GM18505 (cell line): ENCODE measurements around the gene CCP110.

Source experiments
- ATAC-seq: cut with Tn5 transposase; IDR thresholded peaks from one replicate; pipeline ENCODE4 v1.9.1; 2021; ENCODE audit not compliant: unreplicated experiment
- POLR2A ChIP-seq: IDR thresholded peaks from 4 replicates; pipeline ENCODE4 v1.6.1; 2011; ENCODE audit warnings: borderline replicate concordance; ENCODE audit not compliant: insufficient read depth, insufficient read length; ENCODE audit errors: extremely low read depth

CCP110 gene

DNA sequence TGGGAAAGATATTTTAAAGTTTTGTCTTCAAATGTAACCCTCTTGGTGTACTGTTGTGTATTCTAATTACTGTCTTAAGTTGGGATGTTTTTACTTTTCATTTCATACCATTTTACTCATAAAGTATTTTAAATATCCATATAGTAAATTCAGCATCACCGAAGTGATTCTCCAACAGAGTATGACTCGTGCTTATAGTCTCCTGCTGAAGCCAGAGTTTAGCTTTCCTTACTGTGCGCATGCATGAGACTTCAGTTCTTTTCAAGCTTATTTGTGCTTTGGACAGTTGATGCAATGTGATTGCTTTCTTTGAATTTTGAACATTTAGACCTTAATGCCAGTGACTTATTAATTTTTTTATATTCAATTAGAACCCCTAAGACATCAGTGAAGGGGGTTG lies 24.4 kb downstream of the CCP110 start:
- no peak for ATAC-seq
- TF ChIP-seq POLR2A: no peak

DNA sequence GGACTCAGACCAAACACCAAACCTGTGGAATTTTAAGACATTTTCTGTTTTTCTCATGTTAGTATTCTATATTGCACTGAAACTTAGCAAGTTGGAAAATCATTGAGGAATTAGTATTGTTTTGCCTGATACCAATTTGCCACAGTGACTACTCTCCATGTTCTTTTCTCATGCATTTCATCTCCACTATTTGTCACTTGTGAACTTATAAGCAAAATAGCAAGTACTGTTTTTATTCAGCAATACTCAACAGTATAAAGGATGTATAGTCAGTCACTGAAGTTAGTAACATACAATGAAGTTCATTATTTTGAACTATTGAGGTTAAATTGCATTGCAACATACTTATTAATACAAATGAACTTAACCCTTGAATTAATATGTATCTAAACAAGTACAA lies 25.9 kb downstream of the CCP110 start:
- no peak for TF ChIP-seq POLR2A
- no peak for ATAC-seq

DNA sequence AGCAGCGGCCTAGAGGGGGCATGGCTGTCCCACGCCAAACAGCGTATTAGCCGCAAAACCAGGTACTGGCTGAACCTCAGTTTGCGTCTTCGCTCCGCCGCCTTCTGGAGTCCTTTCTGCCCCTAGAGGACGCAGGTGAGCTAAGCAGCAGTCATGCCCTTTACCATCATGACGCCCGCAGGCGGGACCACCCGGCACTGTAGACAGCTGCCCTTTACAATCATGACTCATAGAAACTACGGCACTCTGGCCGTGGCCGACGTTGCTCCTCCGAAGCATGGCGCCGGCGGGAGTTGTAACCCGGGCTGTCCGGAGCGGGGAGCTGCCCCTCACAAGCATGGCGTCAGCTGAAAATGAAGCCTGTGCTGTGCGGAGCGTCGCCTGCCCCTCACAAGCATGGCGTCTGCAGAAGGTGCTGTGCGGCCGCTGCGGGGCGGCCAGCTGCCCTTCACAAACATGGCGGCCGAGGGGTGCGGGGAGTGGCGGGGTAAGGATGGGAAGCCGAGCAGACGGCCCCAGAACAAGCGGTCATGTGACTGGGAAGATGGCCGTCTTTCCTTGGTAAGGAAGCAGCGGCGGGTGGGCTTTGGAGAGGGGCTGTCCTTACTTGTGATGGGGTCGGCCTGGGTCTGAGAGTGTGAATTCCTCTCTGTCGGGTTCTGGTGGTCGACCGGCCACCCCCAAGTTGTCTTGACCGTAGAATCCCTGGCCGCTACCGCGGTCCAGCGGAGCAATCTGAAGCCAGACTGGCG lies 31.6 kb downstream of the CCP110 start, which contains the start of gene VPS35L:
Gene VPS35L (plus strand): TSS at position 518 of the 752 bp plus-strand sequence. CDS start 27 bp downstream, at position 545.
- TF ChIP-seq POLR2A: peak; percentile 80
- ATAC-seq: peak; percentile 93

DNA sequence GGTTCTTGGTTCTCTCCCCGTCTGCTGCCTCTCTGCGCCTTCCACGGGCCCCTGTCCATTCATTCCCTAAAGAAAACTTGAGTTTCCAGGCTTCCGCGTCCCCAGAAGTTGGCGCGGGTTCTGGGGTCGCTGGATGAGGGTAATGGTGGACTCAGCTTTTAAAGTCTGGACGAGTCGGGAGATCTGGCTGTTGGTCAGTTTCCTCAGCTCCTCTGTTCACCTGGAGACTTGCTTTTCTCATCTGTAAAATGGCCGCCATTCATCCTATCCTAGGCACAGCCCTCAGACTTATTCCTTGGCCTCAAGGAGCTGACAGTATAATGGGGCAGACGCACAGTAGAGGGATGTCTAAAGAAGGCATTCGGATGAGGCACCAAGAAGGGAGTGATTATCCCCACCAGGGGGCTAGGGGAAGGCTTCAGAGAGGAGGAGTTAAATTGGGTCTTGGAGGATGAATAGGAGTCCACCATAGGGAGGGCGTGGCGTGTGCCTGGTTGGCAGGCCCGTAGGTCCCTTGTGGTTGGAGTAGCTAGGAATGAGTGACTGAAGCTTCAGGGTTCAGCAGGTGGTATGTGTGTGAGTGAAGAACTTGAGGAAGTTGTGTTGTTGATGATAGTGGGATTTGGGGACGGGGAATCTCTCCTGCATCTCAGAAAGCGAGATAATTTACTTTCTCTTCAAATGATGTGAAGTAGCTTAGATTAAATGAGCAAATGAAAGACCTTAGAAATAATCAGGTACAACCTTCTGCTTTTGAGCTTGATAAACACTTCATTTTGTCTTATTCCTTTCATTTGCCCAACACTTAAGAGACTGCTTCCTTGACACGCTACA lies 32.4 kb downstream of the CCP110 start:
- TF ChIP-seq POLR2A: no peak
- ATAC-seq: no peak

DNA sequence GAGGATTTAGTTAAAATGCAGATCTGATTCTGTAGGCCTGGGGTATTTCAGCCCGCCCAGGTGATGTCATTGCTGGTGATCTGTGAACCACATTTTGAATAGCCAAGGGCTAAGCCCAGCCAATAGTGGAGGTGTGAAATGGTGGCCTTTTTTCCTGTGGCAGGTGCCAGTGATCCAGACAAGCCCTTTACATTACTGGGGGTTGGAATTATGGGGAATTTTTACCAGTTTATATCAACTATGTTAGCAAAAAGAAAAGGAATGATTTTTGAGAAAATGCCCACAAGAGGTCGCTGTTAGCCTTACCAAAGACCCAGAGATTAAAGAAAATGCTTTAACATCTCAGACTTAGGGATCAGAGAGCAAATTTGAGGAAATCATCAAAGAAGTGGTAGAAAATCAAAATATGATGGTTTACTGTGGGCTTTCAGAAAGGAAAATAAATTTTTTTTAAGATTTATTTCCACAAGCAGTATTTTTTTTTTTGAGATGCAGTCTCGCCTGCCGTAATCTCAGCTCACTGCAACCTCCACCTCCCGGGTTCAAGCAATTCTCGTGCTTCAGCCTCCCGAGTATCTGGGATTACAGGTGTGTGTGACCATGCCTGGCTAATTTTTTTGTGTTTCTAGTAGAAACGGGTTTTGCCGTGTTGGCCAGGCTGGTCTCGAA lies 35.6 kb downstream of the CCP110 start:
- TF ChIP-seq POLR2A: no peak
- no peak for ATAC-seq

DNA sequence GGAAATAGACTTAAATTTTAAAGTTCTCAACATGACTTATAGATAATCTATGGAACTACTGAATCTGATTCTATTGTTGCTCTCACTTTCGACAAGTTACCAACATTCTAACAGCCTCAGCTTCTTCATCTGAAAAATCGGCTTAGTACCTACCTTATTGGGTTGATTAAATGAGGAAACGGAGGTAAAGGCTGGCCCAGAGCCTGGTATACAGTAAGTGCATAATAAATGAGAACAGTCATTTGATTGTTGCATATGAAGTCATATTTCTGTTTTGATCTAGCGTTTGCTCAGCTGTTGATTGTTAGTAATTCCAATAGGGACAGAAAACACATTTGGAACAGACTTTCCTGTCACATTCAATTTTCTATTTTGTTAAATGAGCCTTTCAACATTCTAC lies 36.3 kb downstream of the CCP110 start:
- no peak for ATAC-seq
- TF ChIP-seq POLR2A: no peak

DNA sequence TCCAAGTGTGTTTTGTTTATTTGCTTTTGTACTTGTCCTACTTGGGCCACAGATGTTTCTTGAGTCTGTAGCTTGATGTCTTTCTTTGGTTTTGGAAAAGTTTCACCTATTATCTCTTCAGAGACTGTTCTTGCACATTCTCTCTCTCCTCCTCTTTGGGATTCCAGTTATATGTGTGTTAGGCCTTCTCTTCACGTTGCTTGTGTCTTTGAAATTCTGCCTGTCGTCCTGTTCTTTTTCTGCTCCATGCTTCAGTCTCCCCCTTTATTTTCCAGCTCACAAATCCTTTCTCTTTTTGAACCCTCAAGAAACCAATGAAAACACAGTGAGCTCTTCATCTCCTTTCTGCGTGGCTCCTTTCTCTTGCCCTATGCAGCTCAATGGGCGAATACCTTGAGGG lies 39.6 kb downstream of the CCP110 start:
- ATAC-seq: no peak
- TF ChIP-seq POLR2A: no peak

DNA sequence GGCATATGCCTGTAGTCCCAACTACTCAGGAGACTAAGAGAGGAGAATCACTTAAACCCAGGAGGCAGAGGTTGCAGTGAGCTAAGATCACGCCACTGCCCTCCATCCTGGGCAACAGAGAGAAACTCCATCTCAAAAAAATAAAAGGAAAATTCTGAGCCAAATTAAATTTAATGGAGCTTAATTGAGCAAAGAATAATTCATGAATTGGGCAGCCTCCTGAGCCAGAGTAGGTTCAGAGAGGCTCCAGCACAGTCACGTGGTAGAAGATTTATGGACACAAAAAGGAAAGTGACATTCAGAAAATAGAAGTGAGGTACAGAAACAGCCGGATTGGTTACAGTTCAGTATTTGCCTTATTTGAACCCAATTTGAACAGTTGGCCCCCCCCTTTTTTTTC lies 42.6 kb downstream of the CCP110 start:
- ATAC-seq: no peak
- TF ChIP-seq POLR2A: no peak

DNA sequence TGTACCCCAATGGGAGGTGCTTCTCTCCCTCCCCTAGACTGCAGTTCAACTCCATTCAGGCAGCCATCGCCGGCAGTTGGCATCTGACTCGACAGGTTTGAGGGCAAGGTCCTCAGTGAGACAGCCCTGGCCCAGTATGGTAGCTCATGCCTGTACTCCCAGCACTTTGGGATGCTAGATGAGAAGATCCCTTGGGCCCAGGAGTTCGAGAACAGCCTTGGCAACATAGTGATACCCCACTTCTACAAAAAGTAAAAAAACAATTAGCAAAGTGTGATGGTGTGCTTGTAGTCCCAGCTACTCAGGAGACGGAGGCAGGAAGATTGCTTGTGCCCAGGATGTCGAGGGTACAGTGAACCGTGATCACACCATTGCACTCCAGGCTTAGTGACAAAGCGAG lies 43.8 kb downstream of the CCP110 start:
- no peak for TF ChIP-seq POLR2A
- no peak for ATAC-seq

DNA sequence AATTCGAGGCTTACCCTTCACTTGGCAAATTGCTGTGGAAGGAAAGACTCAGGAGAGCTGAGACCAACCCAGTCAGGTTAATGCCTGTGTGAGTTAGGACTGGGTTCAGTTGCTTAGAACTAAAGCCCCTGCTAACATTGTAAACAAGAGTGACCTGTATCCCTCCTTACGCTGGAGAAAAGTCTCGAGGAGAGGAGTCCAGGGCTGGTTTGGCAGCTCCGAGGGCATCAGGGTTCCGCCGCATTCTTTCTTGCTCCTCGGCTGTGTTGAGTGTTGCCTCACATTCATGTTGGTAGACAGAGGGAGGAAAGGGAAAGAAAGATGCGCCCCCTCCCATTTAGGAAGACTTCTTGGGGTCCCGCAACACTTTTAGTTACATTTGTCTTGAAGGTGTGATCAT lies 50.3 kb downstream of the CCP110 start:
- no peak for ATAC-seq
- no peak for TF ChIP-seq POLR2A

DNA sequence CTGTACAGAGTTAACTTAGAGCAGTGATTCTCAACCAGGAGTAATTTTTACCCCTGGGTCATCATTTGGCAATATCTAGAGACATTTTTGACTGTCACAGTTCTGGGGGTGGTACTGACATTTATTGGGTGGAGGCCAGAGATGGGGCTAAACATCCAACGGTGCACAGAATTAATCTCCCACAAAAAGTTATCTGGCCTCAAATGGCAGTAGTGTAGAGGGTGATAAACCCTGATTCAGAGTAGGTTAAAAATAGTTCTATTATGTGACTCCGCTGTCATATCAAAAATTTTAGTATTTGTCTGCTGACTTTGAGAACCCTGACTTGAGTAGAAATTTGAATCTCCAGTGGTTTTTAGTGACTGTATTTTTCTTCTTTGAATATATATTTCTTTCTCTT lies 50.9 kb downstream of the CCP110 start:
- no peak for TF ChIP-seq POLR2A

DNA sequence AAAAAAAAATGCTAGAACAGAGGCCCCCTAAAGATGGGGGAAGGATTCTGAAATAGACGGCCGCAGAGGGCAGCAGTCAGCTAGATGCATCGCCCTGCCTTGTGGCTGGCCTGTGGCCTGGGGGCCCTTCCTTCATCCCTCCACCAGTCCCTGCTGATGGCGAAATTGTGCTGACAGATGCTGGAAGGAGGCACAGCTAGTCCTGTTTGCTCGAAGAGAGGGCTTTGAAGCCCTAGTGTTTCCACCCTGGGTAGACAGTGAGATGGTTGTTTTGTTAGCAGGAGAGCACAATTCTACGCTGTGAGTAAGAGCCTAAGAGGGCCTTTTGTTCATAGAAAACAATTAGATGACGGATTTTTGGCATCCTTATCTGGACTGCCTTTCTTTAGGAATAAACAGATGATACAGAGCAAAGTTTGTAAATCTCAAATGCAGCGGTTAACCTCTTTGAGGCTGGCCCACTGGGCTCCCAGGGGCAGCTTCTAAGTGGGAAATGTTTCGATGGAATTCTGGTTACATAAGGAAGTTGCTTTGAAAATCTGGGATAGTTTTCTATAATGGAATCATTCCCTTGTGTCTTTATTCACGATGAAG lies 54.7 kb downstream of the CCP110 start:
- no peak for ATAC-seq
- TF ChIP-seq POLR2A: no peak

More for the DNA sequence above, 50.9 kb downstream of the CCP110 start:
- ATAC-seq: no peak

DNA sequence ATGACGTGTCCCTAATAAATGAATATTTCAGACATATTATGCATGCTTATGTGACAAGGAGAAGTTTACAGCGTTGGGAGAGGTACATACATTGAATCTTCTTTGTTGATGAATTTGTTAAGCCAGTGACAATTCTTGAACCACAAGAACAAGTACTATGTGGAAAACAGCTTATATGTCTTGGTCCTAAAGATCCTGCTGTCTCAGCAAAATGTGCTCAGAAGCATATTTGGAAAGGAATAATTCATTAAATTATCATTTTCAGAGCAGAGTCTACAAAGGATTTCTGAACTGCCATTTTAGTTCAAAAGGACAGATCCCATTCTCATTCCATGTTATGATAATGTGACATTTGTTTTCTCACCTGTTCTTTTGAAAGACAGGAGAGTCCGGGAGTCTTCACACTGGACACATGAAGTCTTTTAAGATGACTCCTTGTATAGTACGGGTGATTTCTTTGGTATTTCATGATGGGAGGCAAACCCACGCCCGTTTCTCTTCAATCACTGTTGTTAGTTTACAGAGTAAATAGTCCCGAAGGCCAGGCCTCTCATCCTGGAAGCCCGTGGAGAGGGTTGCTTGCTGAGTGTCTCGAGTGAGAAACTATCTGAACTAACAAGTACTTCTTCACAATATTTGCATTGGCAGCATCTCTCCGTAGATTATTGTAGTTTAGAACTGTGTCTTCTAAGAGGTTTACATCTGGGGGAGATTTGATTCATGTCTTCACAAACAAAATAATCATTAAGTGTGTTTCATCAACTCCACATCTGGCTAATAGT lies 58.5 kb downstream of the CCP110 start:
- no peak for TF ChIP-seq POLR2A
- no peak for ATAC-seq

DNA sequence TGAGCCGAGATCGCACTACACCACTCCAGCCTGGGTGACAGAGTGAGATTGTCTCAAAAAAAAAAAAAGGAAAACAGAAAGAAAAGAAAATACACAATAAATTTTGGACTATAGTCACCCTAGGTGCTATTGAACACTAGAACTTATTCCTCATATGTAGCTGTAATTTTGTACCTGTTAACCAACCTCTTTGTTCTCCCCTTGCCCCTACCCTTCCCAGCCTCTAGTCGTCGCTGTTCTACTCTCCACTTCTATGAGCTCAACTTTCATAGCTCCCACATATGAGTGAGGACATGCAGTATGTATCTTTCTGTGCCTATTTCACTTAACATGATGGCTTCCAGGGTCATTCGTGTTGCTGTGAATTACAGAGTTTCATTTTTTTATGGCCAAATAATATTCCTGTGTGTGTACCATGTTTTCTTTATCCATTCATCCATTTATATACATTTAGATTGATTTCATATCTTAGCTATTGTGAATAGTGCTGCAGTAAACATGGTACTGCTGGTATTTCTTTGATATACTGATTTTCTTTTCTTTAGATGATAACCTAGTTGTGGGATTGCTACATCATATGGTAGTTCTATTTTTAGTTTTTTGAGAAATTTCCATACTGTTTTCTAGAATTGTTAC lies 60.0 kb downstream of the CCP110 start:
- no peak for ATAC-seq
- no peak for TF ChIP-seq POLR2A
